HG03521 (cell line): ENCODE measurements around the gene MINDY4.

Experiments used
- ATAC-seq: cut with Tn5 transposase; IDR thresholded peaks from one replicate; pipeline ENCODE4 v1.9.1; 2021; ENCODE audit warnings: mild to moderate bottlenecking, moderate library complexity; ENCODE audit not compliant: unreplicated experiment

Gene MINDY4

DNA sequence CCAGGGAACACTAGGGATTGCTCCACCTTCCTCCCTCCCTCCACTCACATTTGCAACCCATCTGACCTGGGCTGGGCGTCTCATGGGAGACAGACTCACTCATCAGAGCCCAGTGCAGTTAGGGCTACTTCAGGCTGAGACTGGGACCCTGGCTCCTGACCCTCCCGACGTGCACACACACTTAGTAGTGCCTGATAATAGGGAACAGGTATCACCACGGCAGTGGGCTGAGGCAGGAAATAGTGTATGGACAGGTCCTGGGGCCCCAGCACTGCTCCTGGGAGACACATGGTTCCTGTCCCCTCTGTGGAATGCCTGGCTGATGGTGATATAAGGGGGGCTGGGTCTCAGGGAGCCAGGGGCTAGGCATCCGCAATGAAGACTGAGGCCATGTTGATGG, 154.7 kb downstream of the MINDY4 start:
- no peak for ATAC-seq

- no peak for ATAC-seq
Measured at GRCh38 chr7:30926313-30926712, 155.1 kb downstream of the MINDY4 start.

DNA sequence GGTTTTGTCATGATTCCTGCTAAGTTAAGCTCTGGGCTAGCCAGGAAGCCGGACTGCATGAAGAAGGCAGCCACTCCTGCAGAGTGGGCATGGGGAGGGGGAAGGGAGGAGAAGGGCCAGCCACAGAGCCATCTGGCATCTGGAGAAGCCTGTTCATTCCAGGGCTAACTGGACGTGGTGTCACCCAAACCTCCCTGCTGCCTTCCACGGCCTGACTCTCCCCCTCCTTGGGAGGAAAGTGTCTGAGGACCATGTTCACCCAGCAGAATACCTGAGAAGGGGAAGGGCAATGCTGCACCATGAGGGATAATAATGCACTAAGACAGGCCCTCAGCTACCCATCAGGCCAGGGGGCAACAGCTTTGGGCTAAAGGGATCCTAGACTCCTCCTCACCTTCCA, 155.8 kb downstream of the MINDY4 start:
- no peak for ATAC-seq

DNA sequence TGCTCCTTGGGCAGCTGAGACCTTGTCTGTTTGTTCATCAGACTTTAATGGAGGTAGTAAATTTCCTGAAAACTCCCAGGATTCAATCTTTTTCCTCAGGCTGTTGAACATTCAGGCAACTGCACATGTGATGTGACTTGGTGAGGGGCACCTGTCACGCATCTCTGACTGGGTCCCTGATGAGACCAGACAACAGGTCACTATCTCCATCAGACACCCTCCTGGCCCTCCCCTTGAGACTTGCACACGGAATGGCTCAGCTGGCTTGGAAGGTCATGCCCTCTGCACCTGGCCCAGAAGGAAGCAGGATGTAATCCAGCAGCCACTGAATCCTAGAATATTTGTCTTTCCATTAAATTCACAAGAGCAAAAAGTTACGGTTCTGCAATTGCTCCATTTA, 156.3 kb downstream of the MINDY4 start:
- no peak for ATAC-seq

DNA sequence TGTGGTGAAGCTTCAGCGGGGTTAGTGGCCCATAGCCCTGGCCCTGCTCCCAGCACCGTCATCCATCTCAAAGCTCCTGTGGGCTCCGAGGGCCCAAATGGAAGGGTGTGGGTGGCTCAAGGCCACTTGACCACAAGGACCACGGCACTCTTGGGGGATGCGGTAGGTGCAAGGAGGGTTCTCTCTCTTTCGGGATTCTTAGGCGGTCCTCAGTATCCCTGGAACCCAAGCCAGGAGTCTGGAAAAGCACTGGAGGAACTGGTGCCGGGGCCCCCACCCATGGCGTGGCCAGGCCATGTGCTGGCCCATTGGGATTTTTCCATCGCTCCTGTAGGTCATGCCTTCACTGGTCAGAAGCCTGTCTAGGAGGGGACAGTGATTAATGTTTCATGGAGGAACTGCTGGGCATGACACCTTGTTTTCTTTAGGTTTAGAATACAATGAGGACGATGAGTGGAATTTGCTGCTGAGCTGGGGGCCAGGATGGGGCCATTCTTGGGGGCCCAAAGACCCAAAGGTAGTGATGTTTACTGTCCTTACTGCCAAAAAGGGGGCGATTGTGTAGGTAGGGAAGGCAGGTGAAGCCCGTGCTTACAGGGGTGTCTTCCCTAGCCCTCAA, 157.1 kb downstream of the MINDY4 start:
- no peak for ATAC-seq

- no peak for ATAC-seq
Measured at GRCh38 chr7:30929686-30930085, 158.5 kb downstream of the MINDY4 start.

DNA sequence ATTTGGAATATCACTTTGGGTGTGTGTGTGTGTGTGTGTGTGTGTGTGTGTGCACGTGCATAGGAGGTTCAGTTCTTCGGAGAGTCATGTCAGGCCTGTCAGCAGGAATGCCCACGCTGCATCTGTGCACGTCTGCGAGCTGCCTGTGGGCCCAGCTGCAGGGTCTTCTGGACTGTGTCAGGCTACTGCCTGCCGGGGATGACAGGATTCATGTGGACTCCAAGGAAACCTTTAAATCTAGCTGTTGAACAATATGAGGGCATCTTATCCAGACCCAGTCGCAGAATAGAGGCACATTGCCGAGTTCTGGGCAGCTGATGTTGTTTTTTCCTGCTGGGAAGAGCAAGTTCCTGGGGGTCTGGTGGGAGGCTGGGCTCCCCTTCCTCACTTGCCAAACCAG, 159.4 kb downstream of the MINDY4 start:
- no peak for ATAC-seq

DNA sequence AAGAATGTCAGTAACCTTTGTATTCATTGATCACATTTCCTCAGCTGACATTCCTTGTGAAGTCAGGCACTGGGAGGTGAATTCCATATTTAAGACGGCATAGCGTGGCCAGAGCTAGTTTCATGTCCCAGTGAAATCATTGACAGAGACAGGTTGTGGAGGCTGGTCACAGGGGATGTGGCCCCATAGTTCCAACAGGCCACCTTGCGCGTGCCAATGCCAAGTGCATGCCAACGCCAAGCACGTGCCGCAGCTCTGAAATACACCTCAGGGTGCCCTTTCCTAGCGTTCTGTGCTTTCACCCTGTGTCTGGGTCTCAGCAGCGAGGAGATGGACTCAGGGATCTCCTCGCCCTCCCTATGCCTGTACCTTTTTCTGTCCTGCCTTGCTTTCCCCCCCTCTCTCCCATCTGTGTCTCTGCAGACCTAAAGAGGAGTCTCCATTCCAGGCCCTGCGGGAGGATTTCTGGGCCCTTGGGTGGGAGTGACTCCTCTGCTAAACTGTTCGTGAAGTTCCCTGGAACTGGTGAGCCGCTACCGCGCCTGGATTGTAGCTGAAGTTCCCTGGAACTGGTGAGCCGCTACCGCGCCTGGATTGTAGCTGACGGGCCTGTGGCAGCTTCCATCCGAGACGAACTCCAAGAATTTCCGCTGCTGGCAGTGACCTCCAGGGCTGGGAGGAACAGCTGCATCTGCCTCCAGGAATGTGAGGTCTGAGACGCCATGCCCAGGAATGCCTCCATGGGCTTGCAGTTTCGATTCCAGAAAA, 160.1 kb downstream of the MINDY4 start:
- no peak for ATAC-seq

DNA sequence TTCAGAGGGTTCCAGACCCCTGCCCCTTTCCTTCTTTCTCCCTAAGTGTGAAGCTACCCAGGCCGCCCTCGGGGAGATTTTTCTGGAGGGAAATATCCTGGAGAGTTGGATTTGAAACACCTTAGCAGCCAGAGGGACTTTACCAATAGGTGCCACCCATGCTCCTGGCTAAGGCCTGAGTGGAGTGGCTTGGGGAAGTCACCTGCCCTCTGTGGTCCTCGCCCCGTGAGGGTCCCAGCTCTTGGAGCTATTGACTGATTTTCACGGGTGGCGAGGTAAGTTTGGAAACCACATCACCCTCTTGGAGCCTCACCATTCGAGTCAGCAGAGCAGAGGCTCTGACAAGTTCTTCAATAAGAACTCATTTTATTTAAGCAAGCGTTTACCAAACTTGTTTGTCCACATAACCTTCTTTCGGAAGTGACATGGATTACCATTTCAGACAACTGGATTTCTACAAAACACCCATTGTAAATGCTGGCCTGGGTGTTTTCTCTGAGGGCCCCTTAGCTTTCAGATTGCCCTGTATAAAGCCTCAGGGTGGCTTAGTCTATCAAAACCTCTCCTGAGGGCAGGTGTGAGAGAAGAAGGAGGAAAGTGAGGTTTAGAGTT, 160.8 kb downstream of the MINDY4 start:
- no peak for ATAC-seq

GRCh38 chr7:30932562-30932961, 161.3 kb downstream of the MINDY4 start:
- ATAC-seq, result no peak

GRCh38 chr7:30933124-30933974, 162.1 kb downstream of the MINDY4 start:
- no peak for ATAC-seq

GRCh38 chr7:30934225-30934624, 163.0 kb downstream of the MINDY4 start:
- no peak for ATAC-seq

- ATAC-seq, result no peak
Measured at GRCh38 chr7:30934732-30935568, 163.7 kb downstream of the MINDY4 start.

DNA sequence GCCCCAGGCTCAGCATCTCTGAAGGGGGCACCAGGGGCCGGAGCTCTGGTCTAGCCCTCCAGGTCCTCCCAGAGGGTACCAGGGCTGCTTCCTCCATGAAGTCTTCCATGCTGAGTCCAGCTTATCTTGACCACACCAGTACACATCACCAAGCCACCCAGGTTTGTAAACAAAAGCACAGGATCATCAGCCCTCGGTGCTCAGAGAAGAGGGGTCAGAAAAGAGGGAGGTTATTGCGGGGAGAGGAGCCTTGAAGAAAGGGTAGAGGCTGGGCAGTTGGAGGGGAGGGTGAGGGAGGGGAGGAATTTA, 164.3 kb downstream of the MINDY4 start:
- ATAC-seq, result no peak

GRCh38 chr7:30936650-30937245, 165.5 kb downstream of the MINDY4 start:
- no peak for ATAC-seq

DNA sequence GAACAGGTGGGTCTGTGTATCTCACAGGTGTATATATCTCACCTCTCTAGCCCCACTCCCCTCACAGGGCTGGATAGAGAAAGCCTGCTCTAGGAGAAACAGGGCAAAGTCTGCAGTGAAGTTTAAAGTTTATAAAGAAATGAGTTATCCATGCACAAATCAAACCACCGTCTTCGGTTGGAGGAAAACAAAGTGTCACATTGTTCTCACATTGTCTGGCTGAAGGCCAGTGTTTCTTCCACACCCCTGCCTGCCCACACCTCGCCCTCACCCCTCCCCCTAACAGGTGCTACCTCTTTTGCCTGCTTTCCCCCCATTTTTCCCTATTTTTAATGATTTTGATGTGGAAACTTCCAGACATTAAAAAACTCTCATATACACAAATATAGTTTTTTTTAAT, 166.2 kb downstream of the MINDY4 start:
- ATAC-seq, result no peak

DNA sequence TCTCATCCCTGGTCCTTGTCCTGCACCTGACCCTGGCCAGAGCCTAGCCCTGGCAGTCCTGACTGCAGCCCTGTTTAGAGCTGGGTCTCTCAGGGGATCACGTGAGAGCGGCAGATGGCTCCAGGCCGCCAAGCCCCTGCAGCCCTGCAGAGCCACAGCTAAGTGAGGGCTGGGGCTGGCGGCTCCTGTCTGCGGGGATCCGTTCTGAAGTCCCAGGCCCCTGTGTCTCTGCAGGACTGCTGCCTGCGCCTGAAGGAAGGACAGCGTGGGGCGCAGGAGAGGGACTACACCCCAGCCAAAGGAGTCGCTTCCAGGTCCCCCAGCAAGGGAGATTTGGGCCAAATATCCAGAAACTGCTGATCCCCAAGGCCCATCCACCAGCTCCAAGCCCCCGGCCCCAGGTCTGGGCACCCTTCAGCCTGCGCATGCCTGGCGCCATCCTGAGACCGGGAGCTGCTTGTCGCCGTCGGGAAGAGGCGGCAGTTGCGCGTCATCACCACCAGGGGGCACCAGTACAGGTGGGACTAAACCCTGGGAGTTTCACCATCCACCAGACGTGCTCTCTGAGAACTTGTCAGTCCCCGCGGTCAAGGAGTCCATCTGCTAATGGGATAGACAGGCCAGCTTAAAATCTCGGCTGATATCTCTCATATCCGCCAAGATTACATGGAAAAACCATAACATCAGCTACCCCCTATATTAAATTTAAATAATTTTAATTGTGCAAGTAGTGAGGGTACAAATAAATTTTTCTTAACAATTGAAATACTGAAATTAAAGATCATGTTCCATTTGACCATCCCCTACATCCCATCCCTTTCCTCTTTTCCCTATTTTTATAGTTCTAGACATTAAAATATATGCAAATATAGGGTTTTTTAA, 167.5 kb downstream of the MINDY4 start:
- no peak for ATAC-seq

DNA sequence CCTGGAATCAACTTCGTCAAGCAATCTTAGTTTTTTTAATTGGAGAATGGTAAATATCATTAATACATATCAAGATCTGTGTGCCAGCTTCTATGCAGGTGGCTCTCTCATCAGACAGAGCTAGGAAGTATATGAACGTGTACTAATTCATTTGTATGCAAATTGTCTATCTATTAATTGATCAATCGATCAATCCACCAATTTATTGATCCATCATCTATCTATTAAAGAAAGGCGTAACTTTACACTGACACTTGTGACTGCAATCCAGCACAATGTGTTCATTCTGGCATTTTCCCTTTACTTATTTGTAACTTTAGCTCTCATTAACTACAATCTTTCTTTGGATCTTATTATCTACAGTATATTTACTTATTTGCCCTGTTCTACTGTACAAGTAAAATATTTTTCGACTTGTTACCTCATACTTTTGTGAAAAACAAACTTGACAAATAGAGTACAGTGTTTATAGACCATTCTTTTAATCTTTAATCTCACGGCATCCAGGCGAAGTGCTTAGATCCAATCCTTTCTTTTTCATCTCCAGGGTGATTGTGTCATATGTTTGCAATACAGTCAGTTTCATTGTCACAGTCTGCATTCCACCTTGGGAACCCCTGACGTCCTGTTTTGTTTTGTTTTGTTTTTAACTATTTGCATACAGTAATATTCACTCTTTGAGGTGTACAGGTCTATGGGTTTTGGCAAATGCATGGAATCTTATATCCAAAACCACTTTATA, 170.5 kb downstream of the MINDY4 start:
- ATAC-seq, result no peak
